HG03064 (cell line): ENCODE results near the gene KIAA0930.
"Not testable (repeated sequence)": the region's sequence is repeated elsewhere in the genome, so short reads cannot be mapped to it uniquely, and the experiment has no call there.

Source experiments
- ATAC-seq: cut with Tn5 transposase; IDR thresholded peaks from one replicate; pipeline ENCODE4 v1.9.1; 2021; ENCODE audit warnings: low read depth; ENCODE audit not compliant: unreplicated experiment

Gene KIAA0930

DNA sequence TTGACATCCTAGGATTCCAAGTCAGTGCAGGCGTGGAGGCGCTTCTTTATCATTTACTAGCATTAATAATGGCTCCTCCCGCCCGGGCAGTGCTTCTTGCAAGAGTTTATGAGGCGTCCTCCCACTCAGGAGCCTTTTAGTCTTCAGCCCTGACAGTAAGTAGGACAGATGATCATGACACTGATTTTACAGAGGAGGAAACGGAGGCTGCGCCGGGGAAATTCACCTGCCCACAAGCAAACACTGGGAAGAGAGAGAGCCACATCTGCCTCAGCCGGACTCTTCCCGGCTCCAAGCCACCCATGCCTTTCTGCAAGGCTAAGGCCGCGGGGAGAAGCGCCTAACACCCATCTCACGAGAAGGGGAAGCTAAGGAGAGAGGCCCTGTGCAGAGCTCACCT lies 35.9 kb downstream of the KIAA0930 start:
- ATAC-seq = no peak

DNA sequence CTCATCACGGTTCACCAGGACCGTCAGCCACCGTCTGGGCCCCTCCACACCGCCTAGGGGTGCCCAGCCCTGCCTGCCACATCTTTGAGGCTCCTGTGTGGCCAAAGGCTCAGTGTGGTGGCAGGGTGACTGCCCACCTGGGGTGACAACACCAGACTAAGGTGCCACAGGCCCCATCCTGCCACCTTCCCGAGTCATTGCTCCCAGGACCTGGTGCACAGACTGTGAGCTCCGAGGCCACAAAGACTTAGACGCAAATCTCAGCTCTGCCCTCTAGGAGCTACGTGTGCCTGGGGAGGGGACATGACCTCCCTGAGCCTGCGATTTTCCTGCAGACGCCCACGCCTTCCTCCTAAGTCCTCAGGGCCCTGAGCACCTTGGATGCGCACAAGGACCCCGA lies 36.5 kb downstream of the KIAA0930 start:
- no peak for ATAC-seq

DNA sequence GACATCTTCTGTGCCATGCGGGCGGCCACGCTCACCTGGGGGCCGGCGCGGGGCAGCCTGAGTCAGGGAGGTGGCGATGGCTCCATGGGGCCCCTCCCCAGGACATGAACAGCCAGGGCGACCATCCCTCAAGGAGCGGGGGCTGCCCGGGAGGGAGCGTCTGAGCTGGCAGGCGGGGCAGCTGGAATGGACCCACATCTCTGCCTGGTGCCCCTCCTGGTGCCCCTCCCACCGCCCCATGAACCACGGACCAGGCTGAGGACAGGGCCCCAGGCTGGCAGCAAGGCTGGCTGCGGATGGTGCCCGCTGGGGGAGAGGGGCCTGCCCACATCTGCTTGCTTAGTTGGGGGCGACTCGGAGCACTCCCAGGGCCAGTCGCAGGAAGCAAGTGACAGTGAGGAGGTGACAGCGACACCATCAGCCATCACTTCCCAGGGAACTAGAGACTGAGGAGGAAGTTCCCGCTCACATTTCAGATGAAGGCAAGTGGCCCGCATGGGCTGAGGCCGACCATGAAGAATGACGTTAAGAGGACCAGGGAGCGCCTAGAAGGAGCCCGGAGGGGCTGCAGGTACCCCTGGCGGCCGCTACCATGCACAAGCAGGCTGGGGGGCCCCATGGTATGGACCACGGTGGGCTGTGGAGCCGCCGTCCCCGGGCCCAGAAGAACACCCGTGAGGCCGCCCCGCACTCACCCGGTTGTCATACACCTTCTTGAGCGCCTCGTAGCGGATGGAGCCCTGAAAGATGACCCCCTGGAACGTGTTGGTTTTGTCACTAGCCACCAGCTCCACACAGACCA lies 37.3 kb downstream of the KIAA0930 start:
- no peak for ATAC-seq

DNA sequence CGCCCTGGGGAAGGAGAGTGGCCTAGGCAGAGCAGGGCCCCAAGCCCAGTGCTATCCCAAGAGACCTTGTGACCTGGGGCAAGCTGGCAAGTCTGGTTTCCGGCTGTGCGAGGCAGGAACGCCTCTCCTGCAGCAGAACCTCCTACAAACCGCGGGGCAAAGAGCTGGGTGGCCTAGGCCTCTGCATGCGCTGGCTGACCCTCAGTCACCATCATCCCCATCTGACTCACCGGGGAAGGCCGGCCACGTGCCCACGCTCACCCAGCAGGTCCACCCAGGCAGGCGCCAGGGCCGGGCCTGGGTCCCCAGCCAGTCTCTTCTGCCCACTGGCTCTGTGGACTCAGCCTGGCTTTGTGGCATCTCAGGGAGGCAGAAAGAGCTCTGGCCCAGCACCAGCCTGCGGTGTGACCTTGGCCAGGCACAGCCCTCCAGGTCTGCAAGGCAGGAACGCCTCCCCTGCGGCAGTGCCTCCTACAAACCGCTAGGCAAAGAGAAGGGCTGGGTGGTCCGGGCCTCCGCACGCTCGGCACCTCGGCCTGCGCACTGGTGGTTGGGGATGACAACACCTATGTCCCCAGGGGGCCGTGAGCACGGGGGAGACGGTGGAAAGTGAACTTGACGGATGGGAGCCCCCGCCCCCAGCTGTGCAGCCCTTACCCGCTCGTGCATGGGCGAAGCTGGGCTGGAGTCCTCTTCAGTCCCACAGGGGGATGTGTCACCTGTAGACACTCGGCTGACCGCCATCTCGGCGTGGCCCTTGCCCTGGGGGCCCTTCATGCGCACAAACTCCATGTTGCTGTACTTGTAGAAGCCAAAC lies 38.2 kb downstream of the KIAA0930 start:
- ATAC-seq = no peak

DNA sequence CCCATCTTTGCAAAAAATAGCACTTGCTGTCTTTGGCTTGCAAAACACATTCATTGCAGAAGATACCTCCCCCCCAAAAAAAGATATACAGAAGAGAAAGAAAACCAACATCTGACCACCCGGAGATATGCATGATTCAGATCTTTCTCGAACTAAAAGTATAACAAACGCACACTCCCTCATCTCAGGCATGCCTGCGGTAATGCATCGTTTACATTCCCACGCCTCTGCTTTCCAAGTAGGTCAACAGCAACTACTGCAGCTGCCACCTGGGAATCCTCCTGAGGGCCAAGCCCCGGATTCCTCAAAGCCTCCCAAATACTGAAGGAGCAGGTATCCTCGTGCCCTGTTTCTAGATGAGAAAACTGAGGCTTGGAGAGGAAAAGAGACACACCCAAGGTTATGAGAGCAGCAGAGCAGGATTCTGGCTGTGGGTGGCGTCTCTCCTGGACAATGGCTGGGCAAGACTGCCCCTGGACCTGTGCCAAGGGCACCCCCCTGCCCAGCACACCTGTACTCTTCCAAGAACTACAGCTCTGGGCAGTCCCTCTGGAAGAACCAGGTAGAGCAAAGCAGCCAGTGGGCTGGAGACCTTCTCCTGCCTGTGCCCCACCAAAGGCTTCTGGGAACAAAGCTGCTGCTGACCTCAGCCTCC lies 38.9 kb downstream of the KIAA0930 start:
- no peak for ATAC-seq

DNA sequence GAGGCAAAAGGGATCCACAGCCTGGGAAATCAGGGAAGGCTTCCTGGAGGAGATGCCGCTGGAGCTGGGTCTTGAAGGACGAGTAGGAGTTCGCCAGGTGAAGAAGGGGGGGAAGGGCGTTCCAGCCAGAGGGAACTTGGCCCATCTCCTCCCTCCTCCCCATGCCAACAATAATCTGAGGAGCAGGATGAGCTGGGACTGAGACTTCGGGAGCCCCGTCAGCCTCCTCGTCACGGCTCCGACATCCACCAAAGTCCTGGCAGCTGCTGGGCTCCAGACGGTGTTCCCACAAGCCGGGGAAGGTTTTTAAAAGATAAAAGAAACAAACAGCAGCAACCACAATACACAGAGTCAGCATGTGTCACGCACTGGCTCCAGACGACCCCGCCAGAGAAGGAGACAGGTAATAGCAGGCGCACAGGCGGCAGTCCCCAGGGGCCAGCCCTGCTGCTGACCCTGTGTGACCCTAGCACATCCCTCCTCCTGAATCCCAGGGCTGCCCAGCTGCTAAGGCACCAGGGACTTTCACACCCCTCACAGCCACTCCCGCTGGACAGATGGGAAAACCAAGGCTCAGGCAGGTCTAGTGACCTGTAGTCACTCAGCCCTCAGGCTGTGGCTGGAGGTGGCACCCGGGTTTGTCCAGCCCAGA lies 39.7 kb downstream of the KIAA0930 start:
- ATAC-seq = no peak

DNA sequence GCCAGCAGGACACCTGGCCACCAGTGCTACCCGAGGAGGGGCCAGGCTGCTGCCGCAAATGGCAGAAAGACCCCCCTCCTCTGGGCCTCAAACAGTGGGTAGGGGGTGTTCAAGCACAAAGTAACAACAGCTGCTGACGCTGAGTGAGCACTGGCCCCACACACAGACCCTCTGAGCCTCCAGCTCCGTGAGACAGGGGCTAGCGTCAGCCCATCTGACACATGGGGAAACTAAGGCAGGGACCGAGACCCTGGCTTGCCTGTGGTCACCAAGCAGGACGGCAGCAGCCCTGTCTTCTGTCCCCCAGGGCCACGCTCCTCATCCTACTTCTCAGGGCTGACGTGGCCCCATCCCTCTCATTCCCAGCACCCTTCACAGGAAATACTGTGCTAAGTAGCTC lies 40.5 kb downstream of the KIAA0930 start:
- no peak for ATAC-seq

DNA sequence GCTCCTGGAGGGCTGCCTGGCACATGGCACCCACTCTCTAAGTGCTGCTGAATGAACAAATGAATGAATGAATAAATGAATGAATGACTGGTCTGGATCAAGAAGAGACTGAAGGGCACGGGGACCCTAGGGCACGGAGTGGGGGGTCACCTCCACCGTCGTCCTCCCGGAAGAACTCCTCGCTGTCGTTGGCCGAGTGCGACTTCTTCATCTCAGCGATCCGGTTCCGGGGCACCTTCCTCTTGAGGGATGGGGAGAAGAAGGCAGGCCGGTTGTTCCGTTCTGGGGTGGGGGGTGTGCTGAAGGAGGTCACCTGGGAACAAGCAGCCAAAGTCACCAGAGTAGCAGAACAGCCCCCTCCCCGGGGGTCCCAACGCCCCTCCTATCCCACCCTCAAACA lies 41.0 kb downstream of the KIAA0930 start:
- no peak for ATAC-seq

DNA sequence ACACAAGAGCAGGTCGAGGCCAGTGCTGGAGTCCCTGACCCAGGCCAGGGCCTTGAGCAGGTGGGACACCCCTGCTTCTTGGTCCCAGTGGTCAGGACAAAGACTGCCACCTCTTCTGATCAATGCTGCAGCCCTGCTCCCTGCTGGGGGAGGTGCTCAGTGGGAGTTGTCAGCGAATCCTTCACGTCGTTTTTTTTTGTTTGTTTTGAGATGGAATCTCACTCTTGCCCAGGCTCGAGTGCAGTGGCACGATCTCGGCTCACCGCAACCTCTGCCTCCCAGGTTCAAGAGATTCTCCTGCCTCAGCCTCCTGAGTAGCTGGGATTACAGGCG lies 42.3 kb downstream of the KIAA0930 start:
- ATAC-seq = no peak

DNA sequence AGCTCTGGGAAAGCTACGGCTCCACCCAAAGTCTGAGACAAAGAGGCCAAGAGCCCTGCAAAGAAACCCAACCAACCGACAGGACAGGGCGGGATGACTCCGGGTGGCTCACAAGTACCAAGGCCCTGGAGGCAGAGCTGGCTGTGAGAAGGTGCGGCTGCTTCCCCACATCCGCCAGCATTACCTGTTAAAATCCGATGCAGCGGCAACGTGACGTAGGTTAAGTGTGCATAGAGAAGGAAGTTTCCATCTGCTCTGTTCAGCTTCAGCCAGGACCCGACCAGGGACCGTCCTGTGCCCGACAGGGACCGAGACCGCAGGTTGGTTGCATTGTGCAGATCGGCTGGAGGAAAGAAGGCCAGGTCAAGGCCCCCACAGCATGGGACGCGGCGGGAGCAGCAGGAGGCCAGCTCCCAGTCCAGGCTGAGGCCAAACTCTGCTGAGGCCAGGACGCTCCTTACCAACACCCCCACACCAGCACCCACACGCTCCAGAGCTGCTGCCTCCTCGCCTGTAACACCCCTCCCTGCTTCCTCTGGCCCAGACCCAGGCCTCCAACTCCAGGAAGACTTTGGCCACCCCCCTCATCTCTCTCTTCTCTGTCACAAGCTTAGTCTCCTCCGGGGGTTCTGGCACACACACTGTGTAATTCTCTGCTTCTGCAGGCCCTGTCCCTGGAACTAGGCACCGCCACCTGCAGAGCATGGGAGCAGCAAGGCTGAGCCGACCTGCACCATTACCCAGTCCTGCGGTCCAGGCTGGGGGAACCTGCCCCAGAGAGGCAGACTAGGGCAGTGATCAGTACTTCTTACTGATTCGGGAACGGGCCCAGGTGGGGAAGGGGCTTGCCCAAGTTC lies 42.9 kb downstream of the KIAA0930 start:
- ATAC-seq = no peak

DNA sequence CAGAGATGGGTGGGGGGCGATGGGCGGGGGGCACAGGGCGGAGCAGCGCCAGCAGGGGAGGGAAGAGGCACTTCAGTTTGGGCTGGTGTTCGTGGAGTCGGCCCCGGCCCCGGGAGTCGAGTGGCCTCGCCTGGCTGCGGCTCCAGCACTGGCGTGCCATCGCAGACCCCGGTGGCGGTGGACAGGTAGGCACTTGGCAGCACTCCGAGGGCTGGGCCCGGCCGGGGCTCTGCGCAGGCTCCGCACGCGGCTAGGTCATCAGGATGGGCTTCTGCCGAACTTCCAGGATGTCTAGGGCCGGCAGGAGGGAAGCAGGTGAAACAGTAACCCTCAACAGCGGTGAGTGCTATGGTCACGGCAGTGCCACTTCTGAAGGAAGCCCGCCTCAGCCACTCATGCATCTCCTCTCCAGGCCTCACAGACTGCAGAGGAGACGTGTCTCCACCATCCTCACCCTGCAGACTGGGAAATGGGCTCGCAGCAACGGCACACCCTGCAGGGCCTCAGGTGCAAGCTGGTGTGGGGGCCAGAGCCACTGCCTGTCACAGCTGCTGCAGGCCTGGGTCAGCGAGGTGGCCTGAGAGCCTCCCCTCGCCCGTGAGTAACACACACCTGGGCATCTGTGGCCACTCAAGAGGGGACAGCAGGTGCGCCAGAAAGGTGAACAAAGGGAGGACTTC lies 43.6 kb downstream of the KIAA0930 start:
- no peak for ATAC-seq

DNA sequence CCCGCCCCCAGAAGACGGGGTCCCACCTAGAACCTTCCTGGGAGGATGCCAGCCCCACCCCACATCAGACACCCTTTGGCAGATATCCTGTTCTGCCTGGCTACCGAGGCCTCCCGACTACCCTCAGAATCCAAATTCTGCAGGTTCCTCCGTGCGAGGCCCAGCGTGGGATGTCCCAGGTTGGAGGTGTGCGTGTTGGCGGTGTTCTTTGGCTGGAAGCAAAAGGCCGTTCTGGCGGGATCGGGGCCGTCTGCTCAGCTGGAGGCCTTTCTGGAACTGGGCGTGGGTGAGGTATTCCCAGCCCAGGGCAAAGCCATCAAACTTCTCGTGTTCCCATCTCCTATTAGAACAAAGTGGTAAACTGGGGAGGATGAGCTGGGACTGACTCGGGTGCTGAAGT lies 44.4 kb downstream of the KIAA0930 start:
- no peak for ATAC-seq

DNA sequence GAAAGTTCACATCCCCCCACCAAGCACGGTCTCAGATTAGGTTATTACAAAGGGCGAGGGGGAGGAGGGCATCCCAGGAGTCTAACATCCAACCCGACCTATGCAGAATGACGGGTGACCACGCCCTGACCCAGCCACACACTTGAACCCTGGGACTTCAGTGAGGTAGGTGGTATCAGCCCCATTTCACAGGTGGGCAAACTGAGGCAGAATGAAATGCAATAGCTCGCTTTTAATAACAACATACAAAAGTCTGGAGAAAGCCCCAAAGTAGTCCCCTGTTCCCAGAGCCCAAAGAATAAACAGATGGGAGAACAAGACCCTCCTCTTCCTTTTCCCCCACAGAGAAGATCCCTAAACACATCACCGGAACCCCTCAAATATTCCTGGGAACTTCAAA lies 45.1 kb downstream of the KIAA0930 start:
- no peak for ATAC-seq

DNA sequence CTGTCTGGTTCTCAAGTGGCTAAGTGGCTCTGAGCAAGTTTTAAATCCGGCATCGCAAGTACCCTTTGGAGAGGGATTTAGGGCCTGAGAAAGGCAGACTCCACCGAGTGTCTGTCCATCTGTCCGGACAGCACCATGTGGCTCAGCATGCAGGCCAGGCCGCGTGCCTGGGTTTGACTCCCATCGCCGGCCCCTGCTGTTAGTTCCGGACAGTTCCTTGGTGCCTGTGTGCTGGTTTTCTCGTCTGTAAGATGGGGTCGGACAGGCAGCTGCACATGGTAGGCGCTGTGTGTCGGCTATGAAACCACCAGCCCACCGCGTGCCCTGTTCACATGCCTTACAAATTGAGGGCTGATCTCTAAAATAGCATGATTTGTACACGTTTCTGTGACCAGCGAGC lies 46.0 kb downstream of the KIAA0930 start:
- no peak for ATAC-seq

DNA sequence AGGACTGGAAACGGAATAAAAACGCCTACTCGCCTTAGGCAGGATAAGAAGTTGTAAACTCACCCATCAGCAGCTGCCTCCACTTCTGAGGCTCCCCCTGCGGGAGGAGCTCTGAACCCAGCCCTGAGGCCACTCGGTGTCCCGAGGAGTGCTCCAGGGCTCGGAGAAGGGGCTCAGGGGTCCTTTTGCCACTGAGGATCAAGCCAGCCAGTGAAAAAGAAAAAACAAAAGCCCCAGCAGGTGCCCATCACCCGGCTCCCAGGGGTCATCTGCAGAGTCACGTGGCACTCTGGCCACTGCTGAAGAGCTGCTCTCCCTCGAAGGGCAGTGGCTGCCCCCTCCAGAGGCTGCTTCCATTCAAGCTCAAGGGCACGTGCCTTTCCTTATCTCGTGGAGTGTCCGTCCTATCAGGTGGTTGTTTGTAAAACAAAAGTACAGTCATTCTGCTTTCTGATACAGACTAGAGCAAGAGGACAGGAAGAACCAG lies 48.0 kb downstream of the KIAA0930 start:
- no peak for ATAC-seq

DNA sequence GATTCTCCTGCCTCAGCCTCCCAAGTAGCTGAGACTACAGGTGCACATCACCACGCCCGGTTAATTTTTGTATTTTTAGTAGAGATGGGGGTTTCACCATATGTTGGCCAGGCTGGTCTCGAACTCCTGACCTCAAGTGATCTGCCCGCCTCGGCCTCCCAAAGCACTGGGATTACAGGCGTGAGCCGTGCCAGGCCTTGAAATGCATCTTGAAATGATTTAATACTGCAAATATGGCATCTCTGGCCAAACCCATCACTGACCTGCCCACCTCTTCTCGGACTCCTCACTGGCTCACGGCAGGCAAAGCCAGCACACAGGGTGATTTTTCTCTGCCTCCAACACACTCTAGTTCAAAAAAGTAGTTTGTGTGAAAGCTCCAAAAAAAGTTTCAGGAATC lies 48.9 kb downstream of the KIAA0930 start:
- ATAC-seq = not testable (repeated sequence)

DNA sequence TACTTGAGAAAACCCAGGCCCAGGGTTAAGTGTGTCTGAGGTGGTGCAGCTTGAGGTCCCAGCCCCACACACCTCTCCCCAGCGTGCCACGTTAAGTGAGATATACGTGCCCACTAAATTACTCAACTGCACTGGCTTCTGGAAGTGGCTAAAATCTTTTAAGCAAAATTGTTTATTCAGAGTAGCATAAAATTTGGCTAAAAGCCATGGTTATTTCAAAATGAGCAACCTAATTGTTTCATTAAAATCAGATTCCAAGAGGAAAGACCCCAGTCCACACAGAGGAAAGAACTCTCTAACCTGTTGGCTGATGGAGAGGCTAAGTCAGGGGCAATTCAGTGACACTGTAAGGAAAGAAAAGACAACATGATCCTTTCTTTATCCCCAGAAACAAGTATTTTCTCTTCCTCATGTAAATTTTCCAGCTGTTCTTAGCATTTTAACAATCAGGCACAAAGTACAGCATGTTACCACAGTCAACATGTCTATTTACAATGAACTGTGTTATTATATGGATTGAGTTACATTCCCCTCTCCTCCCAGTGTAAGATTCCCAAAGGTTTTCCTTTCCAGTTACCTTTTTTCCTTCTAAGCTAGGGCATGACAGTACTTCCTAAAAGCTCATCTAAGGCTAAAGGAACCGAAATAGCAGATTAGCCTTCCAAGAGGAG lies 50.4 kb downstream of the KIAA0930 start:
- ATAC-seq = no peak

DNA sequence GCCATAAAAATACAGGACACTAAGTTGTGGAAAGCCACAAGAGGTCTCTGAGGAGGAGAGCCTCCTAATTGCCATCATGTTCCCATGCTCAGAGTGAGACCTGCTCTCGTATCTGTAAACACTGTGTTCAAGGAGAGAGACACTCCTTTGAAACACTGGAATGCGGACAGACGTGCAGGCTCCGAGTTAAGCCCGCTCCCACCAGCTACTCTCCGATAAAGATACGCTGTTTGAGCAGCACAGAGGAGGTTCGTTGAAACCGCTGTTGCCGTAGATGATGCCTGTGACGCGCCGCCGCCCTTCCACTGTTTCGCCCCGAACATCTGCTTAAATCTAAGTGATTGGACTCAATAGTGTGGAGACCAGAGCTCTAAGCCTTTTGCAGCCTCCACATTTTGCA lies 51.9 kb downstream of the KIAA0930 start:
- no peak for ATAC-seq

DNA sequence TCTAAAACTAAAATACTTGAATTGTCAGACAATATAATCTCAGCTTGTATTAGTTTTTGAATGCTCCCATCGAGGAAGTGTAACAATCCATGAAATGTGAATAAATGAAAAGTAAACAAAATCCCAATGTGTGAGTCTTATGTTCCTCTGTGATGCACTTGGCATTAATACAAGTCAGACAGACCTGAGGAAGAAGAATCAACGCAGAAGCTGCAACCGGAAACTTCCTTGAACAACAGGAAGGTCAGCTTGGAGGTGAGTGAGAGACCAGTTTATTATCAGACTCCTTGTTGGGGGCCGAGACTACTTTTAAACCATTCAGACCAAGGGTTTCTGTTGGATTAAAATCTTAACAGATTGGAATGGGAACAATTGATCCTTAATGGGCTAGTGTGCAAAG lies 52.8 kb downstream of the KIAA0930 start:
- no peak for ATAC-seq
